B cell (primary cell): ENCODE results near the gene AKT2.

Source experiments
- EZH2 ChIP-seq: IDR thresholded peaks from 2 replicates; pipeline ENCODE4 v1.6.1; 2012; ENCODE audit warnings: borderline replicate concordance, low read depth, mild to moderate bottlenecking, moderate library complexity, low read length; ENCODE audit not compliant: insufficient read depth, poor library complexity, severe bottlenecking
- TF ChIP-seq, protein P1 (sequence below): fragments of 200-600 bp; IDR thresholded peaks from one replicate; pipeline ENCODE4 v1.8.0; 2022; ENCODE audit warnings: antibody characterized with exemption, mild to moderate bottlenecking

DNA sequence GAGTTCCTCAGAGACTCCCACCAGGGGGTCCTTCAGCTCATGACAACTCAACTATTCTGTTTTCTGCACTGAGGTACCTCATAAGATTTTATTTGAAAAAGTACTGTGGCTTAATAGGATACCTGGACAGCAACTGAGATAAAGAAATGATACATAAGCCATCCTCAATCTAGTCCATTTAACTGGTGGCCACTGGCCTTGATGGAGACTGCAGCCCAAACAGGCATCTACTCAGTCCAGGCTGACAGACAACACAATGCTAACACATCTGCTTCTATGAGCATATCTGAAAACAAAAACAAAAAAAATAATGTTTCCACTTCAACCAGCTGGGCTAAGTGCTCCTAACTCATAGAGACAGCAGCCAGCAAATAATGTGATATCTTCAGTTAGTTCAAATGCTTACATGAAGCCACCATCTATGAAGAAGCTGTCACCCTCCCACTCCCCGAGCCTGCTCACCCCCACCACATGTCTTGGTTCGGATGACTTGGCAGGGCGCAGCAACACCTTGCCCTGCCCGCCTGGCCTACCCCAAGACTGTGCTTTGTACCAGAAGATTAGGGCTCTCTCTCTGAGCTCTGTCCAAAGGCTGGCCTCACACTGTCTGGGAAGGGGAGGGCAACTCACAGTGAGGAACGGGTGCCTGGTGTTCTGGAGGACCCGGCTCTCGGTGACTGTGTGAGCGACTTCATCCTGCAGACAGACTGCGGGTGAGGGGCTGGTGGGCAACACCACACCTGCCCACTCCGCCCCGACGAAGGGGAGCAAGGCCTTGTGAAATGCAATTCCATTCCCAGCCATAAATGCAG is 45.5 kb downstream of the AKT2 start:
- TF ChIP-seq, protein P1, sequence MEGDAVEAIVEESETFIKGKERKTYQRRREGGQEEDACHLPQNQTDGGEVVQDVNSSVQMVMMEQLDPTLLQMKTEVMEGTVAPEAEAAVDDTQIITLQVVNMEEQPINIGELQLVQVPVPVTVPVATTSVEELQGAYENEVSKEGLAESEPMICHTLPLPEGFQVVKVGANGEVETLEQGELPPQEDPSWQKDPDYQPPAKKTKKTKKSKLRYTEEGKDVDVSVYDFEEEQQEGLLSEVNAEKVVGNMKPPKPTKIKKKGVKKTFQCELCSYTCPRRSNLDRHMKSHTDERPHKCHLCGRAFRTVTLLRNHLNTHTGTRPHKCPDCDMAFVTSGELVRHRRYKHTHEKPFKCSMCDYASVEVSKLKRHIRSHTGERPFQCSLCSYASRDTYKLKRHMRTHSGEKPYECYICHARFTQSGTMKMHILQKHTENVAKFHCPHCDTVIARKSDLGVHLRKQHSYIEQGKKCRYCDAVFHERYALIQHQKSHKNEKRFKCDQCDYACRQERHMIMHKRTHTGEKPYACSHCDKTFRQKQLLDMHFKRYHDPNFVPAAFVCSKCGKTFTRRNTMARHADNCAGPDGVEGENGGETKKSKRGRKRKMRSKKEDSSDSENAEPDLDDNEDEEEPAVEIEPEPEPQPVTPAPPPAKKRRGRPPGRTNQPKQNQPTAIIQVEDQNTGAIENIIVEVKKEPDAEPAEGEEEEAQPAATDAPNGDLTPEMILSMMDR = no peak
- TF ChIP-seq EZH2 = no peak
